ENCODE data around the gene ATF1.

GRCh38 chr12:50840809-50841487 lies 77.0 kb downstream of the ATF1 start:
- no peak for TF ChIP-seq POLR2A (IDR thresholded peaks at IDR 0.05)
- TF ChIP-seq CTCF (IDR thresholded peaks at IDR 0.05) = no peak

Measured in transverse colon (tissue), 3 donors.